Measurements from ENCODE around the gene TMEM127.

TMEM127 gene

DNA sequence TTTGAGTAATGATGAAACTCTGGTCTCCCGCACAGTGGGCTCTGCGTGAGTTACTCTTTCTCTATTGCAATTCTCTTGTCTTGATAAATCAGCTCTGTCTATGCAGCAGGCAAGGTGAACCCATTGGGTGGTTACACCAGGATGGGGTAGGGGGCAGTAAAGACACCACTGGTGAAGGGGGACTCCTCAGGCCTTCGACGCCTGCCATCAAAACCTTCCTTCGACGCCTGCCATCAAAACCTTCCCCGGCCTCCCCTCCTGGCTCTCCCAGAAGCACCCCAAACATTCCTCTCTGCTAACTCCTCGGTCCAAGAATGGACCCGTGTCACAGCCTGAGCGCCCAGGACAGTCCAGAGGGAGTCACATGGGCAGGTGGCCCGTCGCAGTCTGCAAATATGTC is 52.4 kb downstream of the TMEM127 start:
- TF ChIP-seq FOXK2 (IDR thresholded peaks at IDR 0.05) (no peak), L3MBTL2 (conservative IDR thresholded peaks at IDR 0.05) (peak; percentile 35; the same call in 1 of the 2 replicates), TARDBP (IDR thresholded peaks at IDR 0.05) (no peak), CTBP1 (IDR thresholded peaks at IDR 0.05; ENCODE audit: borderline replicate concordance) (no peak)
- CTCF ChIA-PET: interaction anchor here (0.6 kb wide), 1 partner anchor 14 kb away, joined by 4 read pairs; no protein-coding TSS in a partner anchor
- no peak for DNase-seq (ENCODE audit: extremely low spot score)
- POLR2A ChIA-PET: interaction anchor here (1.1 kb wide), 1 partner anchor 47 kb away, joined by 3 read pairs; no protein-coding TSS in a partner anchor

DNA sequence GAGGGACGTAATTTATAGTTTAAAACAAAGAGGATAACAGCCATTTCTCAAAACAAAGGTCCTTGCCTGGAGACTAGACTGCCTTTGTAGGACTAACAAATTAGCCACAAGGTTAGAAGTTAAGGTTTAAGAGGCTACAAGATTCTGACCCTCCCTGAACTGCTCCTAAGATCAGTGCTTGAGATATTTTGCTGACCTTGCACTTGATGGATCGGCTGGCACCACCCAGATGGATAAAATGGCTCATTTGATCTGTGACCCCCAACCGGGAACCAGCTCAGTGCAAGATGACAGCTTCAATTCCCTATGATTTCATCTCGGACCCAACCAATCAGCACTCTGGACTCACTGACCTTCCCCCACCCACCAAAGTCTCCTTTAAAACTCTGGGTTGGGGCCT is 53.5 kb downstream of the TMEM127 start:
- ChIA-PET CTCF (no interaction called here), POLR2A (no interaction called here)
- TF ChIP-seq FOXM1 (IDR thresholded peaks at IDR 0.05; ENCODE audit: borderline replicate concordance) (no peak), TARDBP (IDR thresholded peaks at IDR 0.05) (no peak), CTBP1 (IDR thresholded peaks at IDR 0.05; ENCODE audit: borderline replicate concordance) (no peak), FOXA1 (IDR thresholded peaks at IDR 0.05) (no peak), HDGF (IDR thresholded peaks at IDR 0.05; ENCODE audit: borderline replicate concordance) (no peak), NFRKB (IDR thresholded peaks at IDR 0.05) (no peak), BHLHE40 (IDR thresholded peaks at IDR 0.05; ENCODE audit: borderline replicate concordance) (no peak), ELF4 (IDR thresholded peaks at IDR 0.05) (no peak), L3MBTL2 (conservative IDR thresholded peaks at IDR 0.05) (no peak), SP1 (IDR thresholded peaks at IDR 0.05) (no peak), FOXK2 (IDR thresholded peaks at IDR 0.05) (no peak), LEF1 (IDR thresholded peaks at IDR 0.05; ENCODE audit: borderline replicate concordance) (no peak), ZNF384 (IDR thresholded peaks at IDR 0.05) (no peak), SUZ12 (IDR thresholded peaks at IDR 0.05) (no peak), ARNT (IDR thresholded peaks at IDR 0.05) (no peak)
- TF ChIP-seq, protein P1, sequence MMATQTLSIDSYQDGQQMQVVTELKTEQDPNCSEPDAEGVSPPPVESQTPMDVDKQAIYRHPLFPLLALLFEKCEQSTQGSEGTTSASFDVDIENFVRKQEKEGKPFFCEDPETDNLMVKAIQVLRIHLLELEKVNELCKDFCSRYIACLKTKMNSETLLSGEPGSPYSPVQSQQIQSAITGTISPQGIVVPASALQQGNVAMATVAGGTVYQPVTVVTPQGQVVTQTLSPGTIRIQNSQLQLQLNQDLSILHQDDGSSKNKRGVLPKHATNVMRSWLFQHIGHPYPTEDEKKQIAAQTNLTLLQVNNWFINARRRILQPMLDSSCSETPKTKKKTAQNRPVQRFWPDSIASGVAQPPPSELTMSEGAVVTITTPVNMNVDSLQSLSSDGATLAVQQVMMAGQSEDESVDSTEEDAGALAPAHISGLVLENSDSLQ (IDR thresholded peaks at IDR 0.05): no peak
- DNase-seq (ENCODE audit: extremely low spot score): no peak

DNA sequence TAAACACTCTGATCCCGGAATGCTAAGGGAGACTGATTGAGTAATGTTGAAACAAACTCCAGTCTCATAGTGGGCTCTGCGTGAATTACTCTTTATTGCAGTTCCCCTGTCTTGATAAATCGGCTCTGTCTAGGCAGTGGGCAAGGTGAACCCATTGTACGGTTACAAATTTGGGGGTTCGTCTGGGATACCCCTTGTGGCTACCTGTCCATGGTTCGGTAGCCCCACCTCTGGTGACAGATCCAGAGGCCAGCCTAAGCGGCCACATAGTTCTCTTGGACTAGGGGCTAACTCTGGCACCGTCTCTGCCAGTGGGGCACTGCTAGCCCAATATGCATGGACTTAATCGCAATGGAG is 56.1 kb downstream of the TMEM127 start:
- no peak for TF ChIP-seq LEF1 (IDR thresholded peaks at IDR 0.05; ENCODE audit: borderline replicate concordance)
- ChIA-PET CTCF (no interaction called here), POLR2A (interaction anchor here (1.1 to 2.7 kb wide), 10 partner anchors 9 to 199 kb away, joined by 3 to 37 read pairs (median 8); partner anchors contain the start of genes ADRA2B, ASTL, CIAO1 and NCAPH)
- DNase-seq (ENCODE audit: extremely low spot score): no peak

DNA sequence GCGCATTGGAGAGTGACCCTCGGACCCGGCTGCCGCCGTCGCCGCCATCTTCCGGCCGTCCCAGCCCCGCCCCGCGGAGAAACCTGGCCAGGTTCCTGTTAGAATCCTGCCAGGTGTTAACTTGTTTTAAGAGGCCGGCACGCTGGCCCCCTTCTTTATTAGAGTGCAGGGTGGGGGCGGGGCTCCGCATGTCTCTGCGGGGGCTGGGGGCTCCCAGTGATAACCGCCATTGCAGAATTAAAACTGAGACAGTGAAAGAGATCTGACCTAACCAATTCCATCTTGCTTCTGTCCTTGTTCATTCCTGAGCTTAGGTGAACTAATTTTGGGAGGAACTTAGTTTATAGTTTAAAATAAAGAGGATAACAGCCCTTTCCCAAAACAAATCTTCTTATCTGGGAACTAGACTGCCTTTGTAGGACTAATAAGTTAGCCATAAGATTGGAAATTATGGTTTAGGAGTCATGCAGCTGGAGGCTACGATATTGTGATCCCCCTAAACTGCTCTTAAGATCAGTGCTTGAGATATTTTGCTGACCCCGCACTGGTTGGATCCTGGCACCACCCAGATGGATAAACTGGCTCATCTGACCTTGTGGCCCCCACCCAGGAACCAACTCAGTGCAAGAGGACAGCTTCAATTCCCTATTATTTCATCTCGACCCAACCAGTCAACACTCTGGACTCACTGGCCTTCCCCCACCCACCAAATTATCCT is 56.6 kb downstream of the TMEM127 start:
- DNase-seq (ENCODE audit: extremely low spot score): no peak
- ChIA-PET CTCF (interaction anchor here (0.8 to 1.1 kb wide), 2 partner anchors 50 to 217 kb away, joined by 3 to 5 read pairs; no protein-coding TSS in a partner anchor), POLR2A (interaction anchor here (1.1 to 2.7 kb wide), 28 partner anchors 9 to 218 kb away, joined by 3 to 37 read pairs (median 6); partner anchors contain the start of genes ADRA2B, ANKRD36C, ASTL and CIAO1)
- no peak for TF ChIP-seq TARDBP (IDR thresholded peaks at IDR 0.05)
- no peak for TF ChIP-seq NFRKB (IDR thresholded peaks at IDR 0.05)
- TF ChIP-seq SUZ12 (IDR thresholded peaks at IDR 0.05): no peak
- TF ChIP-seq, protein P1 (IDR thresholded peaks at IDR 0.05): no peak
- no peak for TF ChIP-seq ARNT (IDR thresholded peaks at IDR 0.05)
- TF ChIP-seq ZNF384 (IDR thresholded peaks at IDR 0.05): no peak
- TF ChIP-seq FOXA1 (IDR thresholded peaks at IDR 0.05): no peak
- no peak for TF ChIP-seq ELF4 (IDR thresholded peaks at IDR 0.05)
- TF ChIP-seq FOXM1 (IDR thresholded peaks at IDR 0.05; ENCODE audit: borderline replicate concordance): no peak
- TF ChIP-seq LEF1 (IDR thresholded peaks at IDR 0.05; ENCODE audit: borderline replicate concordance): no peak
- no peak for TF ChIP-seq FOXK2 (IDR thresholded peaks at IDR 0.05)
- no peak; the same call in 1 of the 2 replicates for TF ChIP-seq L3MBTL2 (conservative IDR thresholded peaks at IDR 0.05)
- TF ChIP-seq SP1 (IDR thresholded peaks at IDR 0.05): no peak
- TF ChIP-seq HDGF (IDR thresholded peaks at IDR 0.05; ENCODE audit: borderline replicate concordance): no peak

DNA sequence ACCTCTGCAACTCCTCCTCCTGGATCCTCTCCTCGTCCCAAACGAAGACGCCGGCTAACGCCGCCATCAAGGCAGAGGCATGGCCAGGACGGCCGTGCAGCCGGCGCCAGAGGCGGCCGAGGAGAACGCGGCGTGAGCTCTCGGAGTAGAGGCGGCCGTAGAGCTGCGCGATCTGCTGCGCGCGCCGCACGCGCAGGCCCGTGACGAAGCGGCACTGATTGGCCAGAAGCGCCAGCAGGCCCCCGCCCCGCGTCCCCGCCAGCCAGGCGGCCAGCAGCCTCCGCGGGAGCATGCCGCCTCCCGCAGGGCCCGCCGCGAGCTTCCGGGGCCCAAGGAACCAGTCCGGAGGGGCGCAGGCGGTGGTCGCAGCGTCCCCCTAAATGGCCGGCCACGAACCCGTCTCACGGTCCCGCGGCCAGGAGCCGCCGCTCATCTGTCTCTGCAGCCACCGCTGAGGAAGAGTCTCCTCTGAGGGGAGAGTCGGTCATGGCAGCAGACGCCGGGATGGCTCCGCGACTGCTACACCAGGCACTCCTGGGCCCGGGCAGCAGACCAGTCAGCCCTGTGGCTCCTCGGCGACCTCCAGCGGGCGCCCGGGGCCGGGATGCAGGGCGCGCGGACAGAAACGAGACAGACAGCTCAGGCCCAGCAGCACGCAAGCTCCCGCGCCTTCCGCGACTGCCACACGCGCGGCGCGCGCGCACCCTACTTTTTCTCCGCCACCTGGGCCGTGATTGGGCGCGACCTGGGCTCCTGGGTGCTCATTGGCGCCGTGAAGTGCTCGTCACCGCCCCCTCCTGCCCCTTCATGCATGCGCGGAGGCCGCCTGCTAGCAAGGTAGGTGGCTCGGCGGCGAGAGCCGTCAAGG is 57.4 kb downstream of the TMEM127 start, which contains the start of gene STARD7:
TSS of gene STARD7 (minus strand) at position 685 of the 868 bp plus-strand sequence. CDS start at position 292, 393 bp downstream.
- peak; percentile 96 for DNase-seq (ENCODE audit: extremely low spot score)
- POLR2A ChIA-PET: interaction anchor here (0.6 to 2.7 kb wide), 39 partner anchors 8 to 411 kb away, joined by 3 to 37 read pairs (median 5); partner anchors contain the start of genes ADRA2B, ANKRD36C, ASTL and CIAO1
- CTCF ChIA-PET: interaction anchor here (0.8 to 1.1 kb wide), 2 partner anchors 51 to 216 kb away, joined by 3 to 5 read pairs; no protein-coding TSS in a partner anchor
- TF ChIP-seq CTBP1 (IDR thresholded peaks at IDR 0.05; ENCODE audit: borderline replicate concordance) (0 out of 2 replicates have a peak, but pooled peaks have one; percentile 1), LEF1 (IDR thresholded peaks at IDR 0.05; ENCODE audit: borderline replicate concordance) (no peak; the same call in 1 of the 2 replicates), FOXK2 (IDR thresholded peaks at IDR 0.05) (no peak), L3MBTL2 (conservative IDR thresholded peaks at IDR 0.05) (peak; percentile 81), ELF4 (IDR thresholded peaks at IDR 0.05) (peak; percentile 67; the same call in 1 of the 2 replicates)
- TF ChIP-seq, protein P1 (IDR thresholded peaks at IDR 0.05): peak; percentile 99
